Measurements from ENCODE around the gene OR2Z1.

- TF ChIP-seq, protein P1, sequence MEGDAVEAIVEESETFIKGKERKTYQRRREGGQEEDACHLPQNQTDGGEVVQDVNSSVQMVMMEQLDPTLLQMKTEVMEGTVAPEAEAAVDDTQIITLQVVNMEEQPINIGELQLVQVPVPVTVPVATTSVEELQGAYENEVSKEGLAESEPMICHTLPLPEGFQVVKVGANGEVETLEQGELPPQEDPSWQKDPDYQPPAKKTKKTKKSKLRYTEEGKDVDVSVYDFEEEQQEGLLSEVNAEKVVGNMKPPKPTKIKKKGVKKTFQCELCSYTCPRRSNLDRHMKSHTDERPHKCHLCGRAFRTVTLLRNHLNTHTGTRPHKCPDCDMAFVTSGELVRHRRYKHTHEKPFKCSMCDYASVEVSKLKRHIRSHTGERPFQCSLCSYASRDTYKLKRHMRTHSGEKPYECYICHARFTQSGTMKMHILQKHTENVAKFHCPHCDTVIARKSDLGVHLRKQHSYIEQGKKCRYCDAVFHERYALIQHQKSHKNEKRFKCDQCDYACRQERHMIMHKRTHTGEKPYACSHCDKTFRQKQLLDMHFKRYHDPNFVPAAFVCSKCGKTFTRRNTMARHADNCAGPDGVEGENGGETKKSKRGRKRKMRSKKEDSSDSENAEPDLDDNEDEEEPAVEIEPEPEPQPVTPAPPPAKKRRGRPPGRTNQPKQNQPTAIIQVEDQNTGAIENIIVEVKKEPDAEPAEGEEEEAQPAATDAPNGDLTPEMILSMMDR (IDR thresholded peaks at IDR 0.05) = no peak
- no peak for TF ChIP-seq POLR2A (IDR thresholded peaks at IDR 0.05)
These were observed 15.7 kb upstream of the OR2Z1 start for GRCh38 chr19:8705742-8706141.
